Measurements from ENCODE around the gene WNK2.

WNK2 gene

DNA sequence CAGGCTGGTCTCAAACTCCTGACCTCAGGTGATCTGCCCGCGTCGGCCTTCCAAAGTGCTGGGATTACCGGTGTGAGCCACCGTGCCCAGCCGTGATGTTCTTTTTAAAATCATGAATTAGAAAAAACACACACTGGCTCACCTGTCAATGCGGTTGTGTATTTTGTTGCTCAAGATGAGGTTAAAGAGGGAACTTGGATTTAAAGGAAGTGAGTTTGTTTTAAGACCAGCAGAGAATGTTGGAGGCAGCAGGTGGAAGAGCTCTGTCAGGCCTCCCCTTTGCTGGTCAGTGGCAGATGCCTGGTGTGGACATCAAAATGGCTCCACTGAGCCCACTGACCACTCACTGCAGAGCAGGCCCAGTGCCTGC lies 38.9 kb downstream of the WNK2 start:
- no peak for DNase-seq

DNA sequence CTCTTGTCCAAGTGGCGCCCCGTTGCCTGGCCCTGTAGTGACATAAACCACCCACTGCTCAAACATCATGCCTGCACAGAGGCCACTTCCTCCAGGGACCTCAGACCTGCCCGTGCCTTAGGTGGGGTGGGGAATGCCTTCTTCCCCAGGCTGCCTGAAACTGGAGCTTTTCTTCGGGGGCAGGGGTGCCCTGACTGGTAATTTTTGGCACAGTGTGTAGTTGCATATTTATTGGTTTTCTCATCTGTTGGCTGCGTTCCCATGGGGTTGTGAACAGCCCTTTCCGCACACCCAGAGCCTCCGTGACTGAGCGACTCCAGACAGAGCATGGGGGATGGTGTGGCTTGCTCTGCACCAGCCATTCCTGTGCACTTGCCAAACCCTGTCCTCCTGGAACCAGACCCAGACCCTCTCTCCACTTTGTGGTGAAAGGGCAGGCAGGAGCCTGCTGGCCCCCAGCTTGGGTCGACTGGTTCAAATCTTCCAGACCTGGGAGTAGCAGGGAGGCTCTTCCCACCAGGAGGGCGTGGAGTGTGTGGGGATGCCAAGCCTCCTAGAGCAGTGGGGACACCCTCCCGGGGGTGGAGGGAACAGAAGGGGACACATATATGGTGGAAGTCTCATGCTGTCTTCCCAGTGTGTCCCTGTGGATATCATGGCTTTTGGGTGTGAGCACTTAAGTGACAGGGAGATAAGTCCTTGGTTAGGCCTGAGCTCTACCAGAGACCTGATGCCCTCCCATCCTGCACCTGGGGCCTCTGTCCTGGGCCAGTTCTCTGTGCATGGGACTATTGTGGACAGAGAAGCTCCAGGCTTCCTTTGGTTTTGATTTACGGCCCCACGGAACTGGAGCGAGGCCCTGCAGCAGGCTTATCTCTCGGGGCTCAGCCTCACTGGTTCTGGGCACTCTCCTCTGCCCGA lies 39.6 kb downstream of the WNK2 start:
- DNase-seq: no peak

DNA sequence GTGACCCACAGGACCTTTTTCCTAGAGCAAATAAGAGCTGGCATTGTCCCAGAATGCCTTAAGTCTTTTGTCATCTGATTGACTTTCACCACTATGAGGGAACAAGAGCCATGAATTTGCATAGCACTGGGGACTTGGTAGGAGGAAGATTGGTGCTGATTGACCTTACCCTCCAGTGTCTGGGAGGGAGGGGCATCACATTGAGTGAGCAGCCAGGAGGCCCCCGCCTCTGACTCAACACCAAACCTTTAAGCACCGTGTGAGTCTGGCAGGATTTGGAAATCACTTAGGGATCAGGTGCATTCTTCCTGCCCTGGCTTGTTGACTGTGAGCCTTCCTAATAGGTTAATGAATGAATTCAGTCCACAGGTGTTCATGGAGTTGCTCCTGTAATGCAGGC lies 40.7 kb downstream of the WNK2 start:
- DNase-seq: no peak

DNA sequence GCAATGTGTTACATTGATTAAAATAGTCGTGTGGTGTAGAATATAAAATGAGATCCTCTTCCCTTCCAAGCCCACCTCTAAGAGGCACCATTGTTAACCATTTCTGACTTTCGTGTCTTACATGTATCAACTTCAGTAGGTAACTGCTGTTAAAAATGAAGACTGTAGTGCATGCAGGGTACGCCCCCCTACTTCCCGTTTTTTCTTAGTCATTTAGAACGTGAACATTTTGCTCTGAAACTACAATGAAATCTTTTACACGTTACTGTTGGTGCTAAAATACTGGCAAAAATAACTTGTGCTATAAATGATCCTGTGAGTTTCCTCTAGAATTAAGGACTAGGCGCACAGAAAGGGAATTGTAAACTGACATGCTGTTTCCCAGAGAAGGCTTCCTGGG lies 41.5 kb downstream of the WNK2 start:
- no peak for DNase-seq

DNA sequence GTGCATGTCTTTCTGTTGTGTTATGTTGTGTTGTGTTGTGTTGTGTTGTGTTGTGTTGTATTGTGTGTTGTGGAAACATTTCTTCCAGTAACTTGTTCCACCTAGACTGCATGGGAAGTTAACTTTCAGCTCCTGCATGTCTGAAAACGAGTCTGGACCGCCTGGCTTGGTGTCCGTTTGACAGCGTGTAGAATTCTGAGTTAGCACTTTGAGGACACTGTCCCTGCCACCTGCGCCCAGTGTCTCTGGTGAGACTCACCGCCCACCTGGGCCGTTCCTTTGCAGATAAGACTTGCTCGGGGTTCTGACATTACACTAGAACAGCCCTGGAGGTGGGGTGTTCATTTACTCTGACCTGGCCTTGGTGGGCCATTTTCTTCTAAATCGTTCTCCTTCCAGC lies 42.0 kb downstream of the WNK2 start:
- DNase-seq: no peak

DNA sequence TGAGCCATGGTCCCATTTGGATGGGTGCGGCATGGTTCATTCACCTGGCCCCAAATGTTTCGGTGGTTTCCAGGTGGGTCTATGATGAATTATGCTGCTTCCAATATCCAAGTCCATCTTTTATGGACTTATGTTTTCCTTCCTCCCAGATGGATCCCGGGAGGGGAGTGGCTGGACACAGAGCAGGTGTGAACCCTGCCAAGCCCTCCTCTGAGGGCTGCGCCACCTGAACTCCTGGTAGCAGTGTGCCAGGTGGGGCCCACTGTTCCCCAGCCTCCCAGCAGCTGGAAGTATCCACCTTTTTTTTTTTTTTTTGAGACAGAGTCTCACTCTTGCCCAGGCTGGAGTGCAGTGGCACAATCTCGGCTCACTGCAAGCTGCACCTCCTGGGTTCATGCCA lies 42.9 kb downstream of the WNK2 start:
- DNase-seq: no peak

DNA sequence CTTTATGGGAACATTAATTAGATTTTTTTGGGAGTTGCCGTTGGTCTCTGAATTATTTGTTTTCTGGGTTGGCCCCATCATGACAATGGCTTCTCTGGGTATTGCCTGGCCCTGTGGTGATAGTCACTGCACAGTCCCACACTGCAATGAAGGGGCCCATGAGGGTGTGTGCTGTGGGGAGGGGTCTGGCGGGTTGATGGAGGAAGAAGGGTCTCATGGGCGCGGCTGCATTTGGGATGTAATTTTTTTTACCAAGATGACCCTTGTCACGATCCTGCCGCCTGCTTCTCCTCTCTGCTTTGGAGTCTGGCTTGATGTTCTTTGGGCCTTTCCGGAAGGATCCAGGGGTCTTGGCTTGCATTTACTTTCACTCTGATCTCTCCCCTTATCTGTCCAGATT lies 44.1 kb downstream of the WNK2 start:
- no peak for DNase-seq

DNA sequence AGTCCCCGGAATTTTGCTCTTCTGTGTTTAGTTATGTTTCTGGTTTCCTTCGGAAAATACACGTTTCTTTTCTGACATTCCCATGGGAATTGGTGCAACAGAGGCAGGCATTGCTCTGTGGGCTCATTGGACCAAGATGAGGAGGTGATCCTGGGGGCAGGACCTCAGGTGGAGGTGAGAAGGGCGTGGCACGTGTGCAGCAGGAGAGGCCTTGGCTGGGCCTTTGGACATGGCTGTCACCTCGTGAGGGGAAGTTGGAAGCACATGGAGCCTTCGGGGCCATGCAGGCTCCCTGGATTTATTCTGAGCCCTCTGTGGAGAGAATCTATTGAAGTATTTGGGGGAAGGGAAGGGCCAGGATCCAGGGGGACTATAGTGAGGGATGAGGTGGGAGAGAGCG lies 44.5 kb downstream of the WNK2 start:
- no peak for DNase-seq

DNA sequence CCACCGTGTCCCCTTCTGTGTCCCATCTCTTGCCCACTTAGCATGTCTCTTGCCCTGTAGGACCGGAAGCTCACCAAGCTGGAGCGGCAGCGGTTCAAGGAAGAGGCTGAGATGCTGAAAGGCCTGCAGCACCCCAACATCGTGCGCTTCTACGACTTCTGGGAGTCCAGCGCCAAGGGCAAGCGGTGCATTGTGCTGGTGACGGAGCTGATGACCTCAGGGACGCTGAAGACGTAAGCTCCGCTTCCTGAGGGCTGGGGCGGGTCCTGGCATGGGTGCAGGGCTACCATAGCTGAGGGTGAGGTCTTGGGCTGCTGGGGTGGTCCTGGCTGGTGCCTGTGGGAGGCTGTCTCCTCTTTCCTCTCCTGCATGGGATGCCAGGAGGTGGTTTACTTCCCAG lies 45.7 kb downstream of the WNK2 start:
- no peak for DNase-seq

DNA sequence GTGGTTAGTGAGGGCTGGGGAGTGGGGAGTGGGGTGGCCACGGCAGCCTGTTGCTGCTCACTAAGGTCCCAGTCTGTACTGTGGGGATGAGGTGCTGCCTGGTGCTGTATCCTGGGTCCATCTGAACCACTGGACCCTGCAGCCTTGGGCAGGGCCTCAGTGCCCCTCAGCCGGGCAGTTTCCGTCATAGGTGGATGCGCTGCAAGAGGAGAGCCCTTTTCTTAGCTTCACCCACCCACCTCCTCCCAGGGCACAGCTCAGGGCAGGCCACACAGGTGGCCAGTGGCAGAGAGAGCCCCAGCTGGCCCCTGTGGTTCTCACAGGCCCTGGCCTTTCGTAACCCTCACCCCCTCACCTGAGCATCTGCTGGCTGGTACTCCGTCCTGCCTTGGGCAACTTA lies 46.2 kb downstream of the WNK2 start:
- no peak for DNase-seq

DNA sequence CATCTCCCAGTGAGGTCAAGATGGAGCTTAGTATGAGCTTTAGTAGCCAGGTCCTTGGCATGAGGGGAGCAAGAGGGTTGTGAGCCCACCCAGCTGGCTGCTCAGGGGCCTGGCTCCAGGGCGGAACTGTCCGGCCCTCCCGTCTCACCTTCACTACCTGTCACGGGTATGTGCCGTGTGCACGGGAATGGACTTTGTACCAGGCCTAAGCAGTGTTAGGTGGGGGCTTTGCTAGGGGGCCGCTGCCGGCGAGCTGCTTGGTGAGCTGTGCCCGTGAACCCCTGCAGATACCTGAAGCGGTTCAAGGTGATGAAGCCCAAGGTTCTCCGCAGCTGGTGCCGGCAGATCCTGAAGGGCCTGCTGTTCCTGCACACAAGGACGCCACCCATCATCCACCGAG lies 46.7 kb downstream of the WNK2 start:
- DNase-seq: no peak

DNA sequence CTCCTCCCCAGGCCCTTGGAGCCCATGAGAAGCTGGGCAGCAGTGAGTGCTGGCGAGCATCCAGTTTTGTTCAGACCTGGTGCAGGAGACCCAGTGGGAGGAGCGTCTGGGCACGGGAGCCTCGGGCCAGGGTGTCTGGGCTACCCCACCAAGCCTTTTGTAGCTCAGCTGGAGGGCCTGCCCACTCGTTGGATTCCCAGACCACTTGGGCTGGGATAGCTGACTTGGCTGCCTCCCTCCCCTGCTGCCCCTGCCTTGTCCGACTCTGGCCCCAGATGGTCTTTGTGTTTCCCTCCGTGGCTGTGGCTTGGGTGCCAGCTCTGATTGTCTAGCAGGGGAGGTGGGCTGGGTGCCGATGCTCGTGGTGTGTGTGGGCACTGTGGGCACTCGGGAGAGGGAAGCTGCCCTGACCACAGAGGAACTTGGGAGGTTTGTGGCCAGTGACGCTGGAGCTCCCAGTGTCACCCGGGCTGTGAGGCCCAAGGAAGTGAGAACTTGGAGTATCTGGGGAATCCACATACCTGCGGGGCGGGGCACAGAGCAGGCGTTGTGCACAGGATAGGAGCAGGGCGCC lies 47.3 kb downstream of the WNK2 start:
- DNase-seq: peak; percentile 9 to 13

DNA sequence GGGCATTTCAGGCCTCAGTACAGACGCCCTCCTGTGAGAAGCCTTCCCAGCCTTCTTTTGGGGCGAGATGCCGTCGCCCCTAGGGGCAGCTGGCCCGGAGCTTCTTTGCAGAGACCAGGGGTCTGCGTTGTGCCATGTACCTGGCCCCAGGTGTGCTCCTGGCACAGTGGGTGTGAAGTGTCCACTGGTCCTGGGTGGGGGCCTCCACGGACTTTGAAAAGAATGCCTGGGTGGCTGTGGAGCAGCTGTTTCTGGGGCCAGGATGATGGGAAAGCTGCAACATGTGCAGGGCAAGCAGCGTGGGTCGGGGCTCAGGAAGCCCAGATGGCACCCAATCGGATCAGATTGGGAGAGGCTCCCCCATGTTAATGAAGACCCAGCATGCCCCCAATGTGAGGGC lies 47.8 kb downstream of the WNK2 start:
- DNase-seq: no peak

DNA sequence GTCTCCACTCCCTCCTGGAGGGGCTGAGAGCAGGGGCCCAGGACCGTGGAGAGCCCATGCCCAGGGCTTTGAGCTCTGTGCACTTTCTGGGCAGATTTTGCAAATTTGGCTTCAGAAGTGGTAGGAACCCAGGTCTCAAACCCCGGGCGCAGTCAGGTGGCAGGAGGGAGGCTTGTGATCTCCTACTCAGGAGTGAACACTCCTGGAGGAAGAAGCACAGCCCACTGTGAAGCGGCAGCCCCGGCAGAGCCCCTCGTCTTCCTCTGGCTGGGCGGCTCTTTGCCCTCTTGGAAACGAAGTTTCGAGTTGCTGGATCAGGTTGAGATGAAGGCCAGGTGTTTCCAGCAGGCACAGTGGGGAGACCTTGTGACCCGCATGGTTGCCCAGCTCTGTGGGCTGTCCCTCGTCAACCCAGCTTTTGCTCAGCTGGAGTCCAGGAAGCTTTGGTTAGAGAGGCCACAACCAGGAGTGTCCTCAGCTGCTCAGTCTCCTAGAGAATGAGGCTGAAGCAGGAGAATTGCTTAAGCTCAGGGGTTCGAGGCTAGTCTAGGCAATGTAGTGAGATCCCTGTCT lies 48.5 kb downstream of the WNK2 start:
- no peak for DNase-seq

DNA sequence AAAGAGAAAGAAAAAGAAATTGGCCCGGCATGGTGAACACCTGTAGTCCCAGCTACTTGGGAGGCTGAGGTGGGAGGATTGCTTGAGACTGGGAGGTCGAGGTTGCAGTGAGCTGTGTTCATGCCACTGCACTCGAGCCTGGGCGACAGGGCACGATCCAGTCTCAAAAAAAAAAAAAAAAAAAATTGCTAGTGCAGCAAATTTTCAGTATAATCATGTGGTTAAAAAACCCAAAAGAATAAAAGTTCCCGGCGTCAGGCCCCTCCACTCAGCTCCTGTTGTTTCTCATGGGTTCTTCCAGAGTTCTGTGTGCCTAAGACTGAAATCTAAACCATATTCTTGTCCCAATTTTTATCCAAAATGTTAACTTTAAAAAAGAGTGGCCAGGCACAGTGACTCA lies 49.1 kb downstream of the WNK2 start:
- no peak for DNase-seq

DNA sequence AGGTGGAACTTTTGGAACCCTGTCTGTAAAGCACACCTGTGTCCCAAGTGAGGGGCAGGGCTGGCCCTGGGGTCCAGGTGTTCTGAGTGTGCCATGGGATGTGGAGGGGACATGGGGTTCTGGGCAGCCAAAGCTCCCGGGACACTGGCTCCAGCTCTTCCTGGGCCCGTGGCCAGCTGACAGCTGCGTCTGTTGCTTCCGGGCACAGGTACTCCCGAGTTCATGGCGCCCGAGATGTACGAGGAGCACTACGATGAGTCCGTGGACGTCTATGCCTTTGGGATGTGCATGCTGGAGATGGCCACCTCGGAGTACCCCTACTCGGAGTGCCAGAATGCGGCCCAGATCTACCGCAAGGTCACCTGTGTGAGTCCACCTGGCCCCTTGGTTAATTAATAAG lies 50.7 kb downstream of the WNK2 start:
- DNase-seq: no peak

DNA sequence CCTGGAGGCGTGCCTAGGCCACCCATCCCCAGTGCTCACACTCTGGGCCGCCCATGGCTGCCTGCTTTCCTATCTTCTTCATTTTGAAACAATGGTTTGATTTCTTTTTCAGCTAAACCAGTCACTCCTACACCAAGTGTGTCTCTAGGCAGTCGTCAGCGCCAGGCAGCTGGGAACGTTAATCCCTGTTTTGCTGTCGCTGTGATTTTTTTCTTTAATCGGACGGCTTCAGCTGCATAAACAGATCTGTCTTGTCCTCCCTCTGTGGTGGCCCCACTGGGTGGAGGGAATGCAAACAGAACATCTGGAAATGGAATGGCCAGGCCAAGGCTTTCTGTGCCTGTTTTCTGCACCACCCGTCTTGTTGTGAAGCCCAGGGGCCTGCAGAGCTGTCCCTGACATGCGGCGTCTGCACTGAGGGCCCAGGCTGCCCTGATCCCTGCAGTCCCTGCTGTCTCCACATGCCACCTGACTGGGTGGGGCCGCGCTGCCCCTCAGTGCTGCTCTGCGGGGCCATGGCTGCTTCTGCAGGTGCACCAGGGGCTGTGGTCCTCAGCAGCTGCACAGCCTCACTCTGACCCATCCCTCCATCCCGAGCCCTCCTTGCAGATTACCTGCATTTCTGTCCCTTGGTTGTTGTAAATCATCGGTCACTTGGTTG lies 51.5 kb downstream of the WNK2 start:
- DNase-seq: no peak

DNA sequence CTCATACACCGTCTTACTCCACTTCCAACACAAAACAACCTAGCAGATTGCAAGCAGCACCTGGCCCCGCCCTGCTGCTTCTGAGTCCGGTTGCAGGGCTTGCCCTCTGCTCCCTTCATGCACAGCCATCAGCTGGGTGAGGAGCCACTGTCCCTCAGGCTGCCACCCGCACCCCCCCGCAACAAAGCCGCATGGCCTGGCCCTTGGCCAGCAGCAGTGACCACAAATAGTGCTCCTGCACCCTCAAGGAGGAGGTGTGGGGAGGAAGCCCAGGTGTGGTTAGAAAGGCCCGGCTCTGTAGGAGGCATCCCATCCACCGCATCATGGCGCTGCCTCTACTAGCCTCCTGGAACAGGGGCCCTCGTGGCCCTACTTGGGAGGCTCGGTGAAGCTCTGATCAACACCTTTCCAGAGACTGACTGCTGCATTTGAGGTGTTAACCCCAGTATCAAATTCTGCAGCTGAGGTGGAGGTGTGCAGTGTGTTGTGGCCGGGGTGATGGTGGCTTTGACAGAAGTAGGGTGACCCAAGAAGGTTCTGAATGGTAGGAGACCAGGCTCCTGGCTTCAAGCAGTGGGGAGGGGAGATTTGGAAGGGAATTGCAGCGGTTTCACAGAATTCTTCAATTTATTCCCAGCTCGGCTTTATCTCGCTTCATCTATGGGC lies 52.7 kb downstream of the WNK2 start:
- DNase-seq: peak in 1 of 2 donors; percentile 22

DNA sequence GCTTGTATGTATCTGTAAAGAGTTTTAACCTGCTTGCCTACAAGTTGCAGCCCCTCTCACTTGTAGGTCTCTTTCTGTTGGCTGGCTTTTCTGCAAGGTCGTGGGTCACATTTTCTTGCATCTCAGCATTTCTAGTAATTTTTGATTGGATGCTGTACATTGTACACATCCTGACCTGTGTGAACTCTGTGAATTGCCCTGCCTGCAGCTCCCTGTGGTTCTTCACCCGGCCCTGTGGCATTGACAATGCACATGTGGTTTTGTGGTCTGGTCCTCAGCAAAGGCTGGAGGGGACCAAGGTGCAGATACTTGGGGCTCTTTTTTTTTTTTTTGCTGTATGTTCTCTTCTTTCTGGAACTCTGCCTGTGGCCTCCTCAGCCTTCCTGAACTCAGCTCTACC lies 53.6 kb downstream of the WNK2 start:
- peak in 1 of 2 donors; percentile 24 for DNase-seq

DNA sequence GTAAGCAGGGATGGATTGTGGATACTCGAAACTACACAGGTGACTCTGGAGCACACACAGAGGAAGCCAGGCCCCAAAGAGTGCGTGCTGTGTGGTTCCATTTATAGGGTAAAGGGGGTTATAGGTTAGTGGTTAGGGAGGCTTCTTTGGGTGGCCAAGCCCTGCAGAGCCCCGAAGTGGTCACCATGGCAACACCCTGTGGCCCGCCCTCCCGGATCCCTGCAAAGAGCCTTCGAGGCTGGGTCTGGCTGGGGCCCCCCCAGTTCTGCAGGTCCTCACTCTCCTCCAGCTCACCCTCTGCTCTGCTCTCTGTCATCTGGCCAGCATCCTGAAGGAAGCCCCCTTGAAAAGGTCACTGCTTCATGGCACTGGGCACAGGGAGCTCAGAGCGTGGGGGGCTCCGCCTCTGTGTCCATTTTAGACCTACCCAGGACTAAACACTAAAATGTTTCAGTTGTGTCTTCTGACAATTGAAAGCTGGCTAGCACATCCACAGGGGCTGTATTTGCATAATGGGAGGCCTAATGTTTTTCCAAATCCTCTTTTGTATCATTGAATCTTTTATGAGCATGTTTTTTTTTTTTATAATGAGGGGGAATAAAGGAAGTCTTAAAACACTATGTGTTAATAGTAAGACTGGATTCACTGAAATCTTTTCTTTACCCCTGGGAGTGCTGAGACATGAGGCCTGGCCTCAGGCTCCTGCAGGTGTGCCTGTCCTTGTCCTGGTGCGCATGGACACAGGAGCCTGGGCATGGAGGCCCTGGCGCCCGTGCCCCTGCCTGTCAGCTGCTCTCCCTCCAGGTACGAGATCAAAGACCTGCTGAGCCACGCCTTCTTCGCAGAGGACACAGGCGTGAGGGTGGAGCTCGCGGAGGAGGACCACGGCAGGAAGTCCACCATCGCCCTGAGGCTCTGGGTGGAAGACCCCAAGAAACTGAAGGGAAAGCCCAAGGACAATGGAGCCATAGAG lies 55.3 kb downstream of the WNK2 start:
- DNase-seq: no peak

DNA sequence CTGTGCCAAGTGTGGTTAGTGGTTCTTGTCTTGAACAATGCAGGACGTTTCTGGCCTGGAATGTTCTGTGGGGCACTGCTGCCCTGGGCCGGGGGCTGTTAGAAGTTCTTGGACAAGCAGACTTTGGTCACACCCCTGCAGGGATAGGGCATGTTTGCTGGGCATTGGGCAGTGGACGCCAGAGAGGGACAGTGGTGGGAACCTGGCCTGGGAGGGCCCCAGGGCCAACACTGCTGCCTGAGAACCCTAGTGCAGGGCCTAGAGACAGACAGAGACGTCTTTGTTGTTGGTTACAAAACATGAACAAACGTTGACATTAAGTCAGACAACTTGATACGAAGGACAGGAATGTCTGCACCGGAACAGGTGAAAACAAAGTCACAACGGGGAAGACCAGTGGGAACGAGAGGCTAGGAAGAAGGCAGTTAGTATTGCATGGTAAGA lies 57.0 kb downstream of the WNK2 start:
- DNase-seq: no peak

DNA sequence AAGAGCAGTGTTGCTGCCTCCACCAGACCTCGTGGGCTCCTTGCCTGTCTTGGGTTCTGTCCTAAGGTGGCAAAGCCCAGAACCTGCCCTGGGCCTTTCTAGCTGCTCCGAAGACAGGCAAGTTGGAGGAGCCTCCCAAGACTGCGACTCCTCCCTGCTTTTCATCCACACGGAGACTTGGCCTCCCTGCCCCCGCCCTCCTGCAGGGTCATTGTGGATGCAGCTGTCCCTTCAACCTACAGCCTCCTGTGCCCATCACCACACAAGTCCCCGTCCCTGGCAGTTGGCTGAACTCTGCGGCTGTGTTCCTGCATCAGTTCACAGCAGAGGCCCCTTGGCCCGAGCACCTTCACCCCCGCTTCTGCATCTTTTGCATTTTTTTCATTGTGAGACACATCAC lies 59.2 kb downstream of the WNK2 start:
- DNase-seq: no peak
